Measurements from ENCODE around the gene CD9. TPM values are rescaled to one million over a fixed set of nuclear protein-coding genes. Genes with fewer than 3 reads are reported as not detected.
A peak's percentile ranks its signal among the peaks of the same experiment; 100 is the strongest.

The CD9 gene
- polyA plus RNA-seq, 3 donors: 7.6 to 323 (median 7.7) TPM

DNA sequence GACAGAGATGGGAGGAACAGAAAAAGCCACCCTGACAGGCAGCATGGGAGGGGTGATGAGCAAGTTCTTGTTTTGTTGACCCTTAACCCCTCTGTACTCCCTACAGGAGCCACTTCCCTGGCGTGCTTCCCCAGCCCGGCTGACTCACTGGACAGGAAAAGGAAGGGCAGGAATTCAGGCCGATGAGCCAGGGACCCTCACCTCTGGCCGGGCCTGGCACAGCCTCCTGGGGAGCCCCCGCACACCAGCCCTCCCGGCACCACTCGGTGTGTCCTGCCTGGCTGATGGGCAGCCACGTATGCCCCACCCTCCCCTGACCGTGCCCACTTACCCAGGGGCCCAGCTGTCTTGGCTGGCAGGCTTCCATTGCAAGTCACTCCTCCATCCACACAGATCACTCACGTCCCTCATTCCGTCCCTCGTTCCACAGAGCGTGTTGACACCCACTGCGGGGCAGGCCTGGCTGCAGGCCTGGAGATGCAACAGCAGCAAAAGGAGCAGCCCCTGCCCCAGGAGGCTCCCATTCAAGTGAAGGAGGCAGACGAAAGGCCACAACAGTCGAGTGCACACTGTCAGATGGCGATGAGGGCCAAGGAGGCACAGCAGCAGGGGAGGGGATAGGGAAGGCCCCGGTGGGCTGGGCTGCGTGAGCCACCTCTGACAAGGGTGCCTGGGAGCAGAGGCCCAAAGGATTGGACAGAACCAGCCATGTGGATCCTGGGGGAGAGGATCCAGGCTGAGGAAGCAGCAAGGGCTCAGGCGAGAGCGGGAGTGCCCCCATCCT, 19.7 kb upstream of the CD9 start:
- Histone ChIP-seq H3K4me2 (replicated peaks; ENCODE audit: extremely low read depth, low read length, poor library complexity, severe bottlenecking) (no peak overlapping the region), H3K79me2 (ENCODE audit: insufficient read depth, low read length) (no peaks in the 10 kb centered on the region), H2AFZ (ENCODE audit: insufficient read depth, low read depth, low read length, poor library complexity, severe bottlenecking) (no peak overlapping the region), H3K27me3 (ENCODE audit: control insufficient read depth in 2 of 2, insufficient read depth in 2 of 2, low read length in 2 of 2) (no peaks in the 10 kb centered on the region), H3K4me1 (ENCODE audit: control insufficient read depth in 1 of 2, insufficient read depth in 2 of 2, low read length in 2 of 2) (peaks cover 37 to 38% of the 10 kb centered on the region in 2 donors), H3K4me3 (replicated peaks in 1 of 3; ENCODE audit: low read depth in 2 of 3, low read length in 3 of 3) (no peak overlapping the region), H3K9me3 (replicated peaks in 1 of 2; ENCODE audit: control insufficient read depth in 1 of 2, insufficient read depth in 1 of 2, low read length in 2 of 2) (no peaks in the 10 kb centered on the region), H3K27ac (ENCODE audit: low read depth in 1 of 2, low read length in 2 of 2) (peak overlapping the region in 1 of 2 donors; percentile 20), H3K36me3 (replicated peaks in 1 of 2; ENCODE audit: control insufficient read depth in 1 of 2, insufficient read depth in 2 of 2, low read length in 2 of 2) (no peaks in the 10 kb centered on the region), H3K9ac (ENCODE audit: insufficient read depth, low read length, poor library complexity, severe bottlenecking) (no peak overlapping the region), H4K20me1 (ENCODE audit: insufficient read depth, low read length) (no peaks in the 10 kb centered on the region)
- TF ChIP-seq, protein P1, sequence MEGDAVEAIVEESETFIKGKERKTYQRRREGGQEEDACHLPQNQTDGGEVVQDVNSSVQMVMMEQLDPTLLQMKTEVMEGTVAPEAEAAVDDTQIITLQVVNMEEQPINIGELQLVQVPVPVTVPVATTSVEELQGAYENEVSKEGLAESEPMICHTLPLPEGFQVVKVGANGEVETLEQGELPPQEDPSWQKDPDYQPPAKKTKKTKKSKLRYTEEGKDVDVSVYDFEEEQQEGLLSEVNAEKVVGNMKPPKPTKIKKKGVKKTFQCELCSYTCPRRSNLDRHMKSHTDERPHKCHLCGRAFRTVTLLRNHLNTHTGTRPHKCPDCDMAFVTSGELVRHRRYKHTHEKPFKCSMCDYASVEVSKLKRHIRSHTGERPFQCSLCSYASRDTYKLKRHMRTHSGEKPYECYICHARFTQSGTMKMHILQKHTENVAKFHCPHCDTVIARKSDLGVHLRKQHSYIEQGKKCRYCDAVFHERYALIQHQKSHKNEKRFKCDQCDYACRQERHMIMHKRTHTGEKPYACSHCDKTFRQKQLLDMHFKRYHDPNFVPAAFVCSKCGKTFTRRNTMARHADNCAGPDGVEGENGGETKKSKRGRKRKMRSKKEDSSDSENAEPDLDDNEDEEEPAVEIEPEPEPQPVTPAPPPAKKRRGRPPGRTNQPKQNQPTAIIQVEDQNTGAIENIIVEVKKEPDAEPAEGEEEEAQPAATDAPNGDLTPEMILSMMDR (IDR thresholded peaks at IDR 0.05): no peak
- H3K27ac Mint-ChIP-seq: peak overlapping the region in 4 of 7 donors; percentile 2 to 82 (median 44)
- 77% methylated on average over 19 of the region's 21 CpGs for WGBS (ENCODE audit: insufficient coverage)
- H3K4me3 Mint-ChIP-seq: no peak overlapping the region
- peaks cover 3 to 5% of the 10 kb centered on the region in 2 donors for H3K36me3 Mint-ChIP-seq
- intact Hi-C loops (cut with micrococcal nuclease): no loop called here
- peaks cover 3% of the 10 kb centered on the region for H3K4me1 Mint-ChIP-seq
- DNase-seq: peak in 2 of 3 donors; percentile 51 to 77
- peaks cover 0 to 5% (median 0%) of the 10 kb centered on the region in 7 donors for H3K9me3 Mint-ChIP-seq
- H3K27me3 Mint-ChIP-seq (ENCODE audit: low read depth in 3 of 3): peaks cover 6 to 8% (median 7%) of the 10 kb centered on the region in 3 donors

DNA sequence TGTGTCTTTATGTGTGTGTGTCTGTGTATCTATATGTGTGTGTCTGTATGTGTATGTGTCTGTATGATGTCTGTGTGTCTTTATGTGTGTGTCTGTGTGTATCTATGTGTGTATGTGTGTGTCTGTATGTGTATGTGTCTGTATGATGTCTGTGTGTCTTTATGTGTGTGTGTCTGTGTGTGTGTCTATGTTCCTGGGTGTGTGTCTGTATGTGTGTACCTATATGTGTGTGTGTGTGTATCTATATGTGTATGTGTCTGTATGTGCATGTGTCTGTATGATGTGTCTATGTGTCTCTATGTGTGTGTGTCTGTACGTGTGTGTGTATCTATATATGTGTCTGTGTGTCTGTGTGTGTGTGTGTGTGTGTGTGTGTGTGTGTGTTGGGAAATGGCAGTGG, 19.0 kb upstream of the CD9 start:
- no peak overlapping the region for H2AFZ ChIP-seq (ENCODE audit: insufficient read depth, low read depth, low read length, poor library complexity, severe bottlenecking)
- H3K27ac ChIP-seq (ENCODE audit: low read depth in 1 of 2, low read length in 2 of 2): no peak overlapping the region

More for the DNA sequence above, 19.0 kb upstream of the CD9 start:
- WGBS (ENCODE audit: insufficient coverage): 100% methylated on average over 1 of the region's 1 CpG
- Histone ChIP-seq H3K9ac (ENCODE audit: insufficient read depth, low read length, poor library complexity, severe bottlenecking) (no peak overlapping the region), H3K27me3 (ENCODE audit: control insufficient read depth in 2 of 2, insufficient read depth in 2 of 2, low read length in 2 of 2) (no peaks in the 10 kb centered on the region), H3K79me2 (ENCODE audit: insufficient read depth, low read length) (no peaks in the 10 kb centered on the region), H4K20me1 (ENCODE audit: insufficient read depth, low read length) (no peaks in the 10 kb centered on the region), H3K4me2 (replicated peaks; ENCODE audit: extremely low read depth, low read length, poor library complexity, severe bottlenecking) (no peak overlapping the region), H3K36me3 (replicated peaks in 1 of 2; ENCODE audit: control insufficient read depth in 1 of 2, insufficient read depth in 2 of 2, low read length in 2 of 2) (no peaks in the 10 kb centered on the region), H3K9me3 (replicated peaks in 1 of 2; ENCODE audit: control insufficient read depth in 1 of 2, insufficient read depth in 1 of 2, low read length in 2 of 2) (no peaks in the 10 kb centered on the region), H3K4me1 (ENCODE audit: control insufficient read depth in 1 of 2, insufficient read depth in 2 of 2, low read length in 2 of 2) (peaks cover 37 to 38% of the 10 kb centered on the region in 2 donors), H3K4me3 (replicated peaks in 1 of 3; ENCODE audit: low read depth in 2 of 3, low read length in 3 of 3) (no peak overlapping the region)
- TF ChIP-seq, protein P1 (IDR thresholded peaks at IDR 0.05): no peak
- no peak overlapping the region for H3K27ac Mint-ChIP-seq
- peaks cover 3% of the 10 kb centered on the region for H3K4me1 Mint-ChIP-seq
- no peak overlapping the region for H3K4me3 Mint-ChIP-seq
- DNase-seq: no peak
- intact Hi-C loops (cut with micrococcal nuclease): no loop called here
- H3K9me3 Mint-ChIP-seq: peaks cover 0 to 5% (median 0%) of the 10 kb centered on the region in 7 donors
- peaks cover 6 to 9% (median 7%) of the 10 kb centered on the region in 3 donors for H3K27me3 Mint-ChIP-seq (ENCODE audit: low read depth in 3 of 3)
- peaks cover 3 to 5% of the 10 kb centered on the region in 2 donors for H3K36me3 Mint-ChIP-seq

Measured in CD14-positive monocyte (primary cell).